Osteoblast (primary cell): ENCODE results near the gene RBP4. TPM values are rescaled to one million over a fixed set of nuclear protein-coding genes. Genes with fewer than 3 reads are reported as not detected.

Experiments used
- DNase-seq: peaks from one replicate; pipeline ENCODE4 v3.0.0; 2011; ENCODE audit warnings: low spot score, mixed read lengths; ENCODE audit not compliant: insufficient read length; ENCODE audit errors: missing footprints
- H2AFZ ChIP-seq: 2 replicates; pipeline ENCODE4 v1.6.0; 2011; ENCODE audit warnings: mild to moderate bottlenecking, low read length
- H3K27ac ChIP-seq: 2 replicates; pipeline ENCODE4 v1.5.1; 2011; ENCODE audit warnings: mild to moderate bottlenecking, low read depth, low read length, moderate library complexity
- H3K27me3 ChIP-seq: 2 replicates; pipeline ENCODE4 v1.6.0; 2012; ENCODE audit warnings: mild to moderate bottlenecking, control low read depth, inconsistent platforms, low read length, moderate library complexity; ENCODE audit not compliant: insufficient read depth
- H3K36me3 ChIP-seq: 2 replicates; pipeline ENCODE4 v1.5.1; 2011; ENCODE audit warnings: mild to moderate bottlenecking, low read length, control low read depth, moderate library complexity; ENCODE audit not compliant: insufficient read depth
- H3K4me1 ChIP-seq: 2 replicates; pipeline ENCODE4 v1.5.1; 2011; ENCODE audit warnings: mild to moderate bottlenecking, low read length, control low read depth, moderate library complexity; ENCODE audit not compliant: insufficient read depth
- H3K4me2 ChIP-seq: 2 replicates; pipeline ENCODE4 v1.6.0; 2011; ENCODE audit warnings: mild to moderate bottlenecking, low read length; ENCODE audit not compliant: insufficient read depth
- H3K4me3 ChIP-seq: fragments of 200-600 bp; sonication (generic); 3 replicates; pipeline ENCODE4 v1.5.1; 2012; ENCODE audit warnings: mild to moderate bottlenecking, low read length, inconsistent platforms; ENCODE audit not compliant: insufficient read depth
- H3K79me2 ChIP-seq: 2 replicates; pipeline ENCODE4 v1.6.0; 2012; ENCODE audit warnings: mild to moderate bottlenecking, low read length, control low read depth, inconsistent platforms; ENCODE audit not compliant: insufficient read depth
- H3K9me3 ChIP-seq: 2 replicates; pipeline ENCODE4 v1.5.1; 2011; ENCODE audit warnings: low read depth, low read length, control low read depth
- H4K20me1 ChIP-seq: 2 replicates; pipeline ENCODE4 v1.6.0; 2012; ENCODE audit warnings: mild to moderate bottlenecking, low read length, control low read depth; ENCODE audit not compliant: insufficient read depth
- CTCF ChIP-seq: IDR thresholded peaks from 2 replicates; pipeline ENCODE4 v1.5.1; 2011; ENCODE audit warnings: mild to moderate bottlenecking, low read depth, low read length, moderate library complexity; ENCODE audit errors: extremely low read depth
- total RNA-seq: library from RNA; depleted of rRNA; stranded (reverse); fragments of >200 nt; gene quantifications from 2 replicates; pipeline ENCODE4 v1.2.3, GENCODE V29; 2012

RBP4 gene
- total RNA-seq, 1 donor, result 3.3 TPM

- no peaks in the 10 kb centered on the region for H3K79me2 ChIP-seq
- H3K4me3 ChIP-seq, result no peak overlapping the region
- no peak overlapping the region for H3K27ac ChIP-seq
- DNase-seq, result no peak
- no peaks in the 10 kb centered on the region for H3K4me1 ChIP-seq
- no peak overlapping the region for H2AFZ ChIP-seq
- H3K4me2 ChIP-seq, result no peak overlapping the region
- no peak for TF ChIP-seq CTCF
- H3K27me3 ChIP-seq, result peaks cover 48% of the 10 kb centered on the region
- no peaks in the 10 kb centered on the region for H3K9me3 ChIP-seq
- no peaks in the 10 kb centered on the region for H3K36me3 ChIP-seq
- no peaks in the 10 kb centered on the region for H4K20me1 ChIP-seq
Observed at GRCh38 chr10:93599778-93600177, 1.3 kb downstream of the RBP4 start.

- Histone ChIP-seq H2AFZ (no peak overlapping the region), H3K4me2 (no peak overlapping the region), H3K4me1 (no peaks in the 10 kb centered on the region), H3K27me3 (peaks cover 46% of the 10 kb centered on the region), H3K36me3 (no peaks in the 10 kb centered on the region), H4K20me1 (no peaks in the 10 kb centered on the region), H3K79me2 (no peaks in the 10 kb centered on the region), H3K4me3 (no peak overlapping the region), H3K9me3 (no peaks in the 10 kb centered on the region), H3K27ac (no peak overlapping the region)
- no peak for TF ChIP-seq CTCF
- DNase-seq, result no peak
Observed at GRCh38 chr10:93599335-93599734, 1.7 kb downstream of the RBP4 start.

GRCh38 chr10:93598157-93598556 lies 2.9 kb downstream of the RBP4 start:
- Histone ChIP-seq H3K27me3 (peaks cover 35% of the 10 kb centered on the region), H3K36me3 (no peaks in the 10 kb centered on the region), H3K9me3 (no peaks in the 10 kb centered on the region), H3K27ac (no peak overlapping the region), H4K20me1 (no peaks in the 10 kb centered on the region), H2AFZ (no peak overlapping the region), H3K4me2 (no peak overlapping the region), H3K79me2 (no peaks in the 10 kb centered on the region), H3K4me3 (no peak overlapping the region), H3K4me1 (no peaks in the 10 kb centered on the region)
- no peak for DNase-seq
- TF ChIP-seq CTCF, result no peak

DNA sequence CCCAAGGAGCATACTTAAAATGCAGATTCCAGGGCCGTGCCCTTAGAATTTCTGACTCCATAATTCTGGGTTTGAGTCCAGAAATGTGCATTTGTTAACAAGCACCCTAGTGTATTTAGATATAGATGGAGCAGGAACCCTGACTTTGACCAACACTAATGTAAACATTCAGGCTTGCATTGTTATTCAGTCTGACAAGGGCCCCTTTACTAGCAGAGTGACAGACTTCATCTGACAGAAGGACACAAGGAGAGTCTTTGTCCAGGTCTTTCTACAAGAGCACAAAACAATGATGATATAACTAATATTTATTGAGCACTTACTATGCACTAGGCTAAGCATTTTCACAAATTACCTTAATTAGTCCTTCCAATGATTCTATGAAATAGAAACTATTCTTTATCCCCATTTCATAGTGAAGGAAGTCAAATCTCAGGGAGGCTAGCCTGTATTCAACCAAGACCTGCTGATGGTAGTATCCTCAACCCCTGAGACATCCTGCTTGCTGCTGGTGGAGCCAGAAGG lies 3.9 kb downstream of the RBP4 start:
- no peak for DNase-seq
- no peaks in the 10 kb centered on the region for H3K4me1 ChIP-seq

More for the DNA sequence above, 3.9 kb downstream of the RBP4 start:
- H3K4me2 ChIP-seq, result no peak overlapping the region
- no peaks in the 10 kb centered on the region for H4K20me1 ChIP-seq
- no peak overlapping the region for H2AFZ ChIP-seq
- H3K36me3 ChIP-seq, result no peaks in the 10 kb centered on the region
- H3K9me3 ChIP-seq, result no peaks in the 10 kb centered on the region
- H3K79me2 ChIP-seq, result no peaks in the 10 kb centered on the region
- H3K4me3 ChIP-seq, result no peak overlapping the region
- peaks cover 25% of the 10 kb centered on the region for H3K27me3 ChIP-seq
- TF ChIP-seq CTCF, result no peak
- H3K27ac ChIP-seq, result no peak overlapping the region
